HG03342 (cell line): ENCODE results near the gene GRAMD2B.
"Not testable (repeated sequence)": the region's sequence is repeated elsewhere in the genome, so short reads cannot be mapped to it uniquely, and the experiment has no call there.

Source experiments
- ATAC-seq: cut with Tn5 transposase; IDR thresholded peaks from one replicate; pipeline ENCODE4 v1.9.1; 2021; ENCODE audit warnings: mild to moderate bottlenecking, moderate library complexity; ENCODE audit not compliant: unreplicated experiment

Gene GRAMD2B, protein sequence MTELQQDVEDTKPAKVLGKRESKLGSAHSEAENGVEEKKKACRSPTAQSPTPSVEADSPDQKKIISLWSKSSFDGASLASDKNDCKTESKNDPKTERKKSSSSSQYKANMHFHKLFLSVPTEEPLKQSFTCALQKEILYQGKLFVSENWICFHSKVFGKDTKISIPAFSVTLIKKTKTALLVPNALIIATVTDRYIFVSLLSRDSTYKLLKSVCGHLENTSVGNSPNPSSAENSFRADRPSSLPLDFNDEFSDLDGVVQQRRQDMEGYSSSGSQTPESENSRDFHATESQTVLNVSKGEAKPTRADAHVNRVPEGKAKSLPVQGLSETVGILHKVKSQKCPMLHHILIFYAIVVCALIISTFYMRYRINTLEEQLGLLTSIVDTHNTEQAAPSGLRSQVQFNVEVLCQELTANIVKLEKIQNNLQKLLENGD

DNA sequence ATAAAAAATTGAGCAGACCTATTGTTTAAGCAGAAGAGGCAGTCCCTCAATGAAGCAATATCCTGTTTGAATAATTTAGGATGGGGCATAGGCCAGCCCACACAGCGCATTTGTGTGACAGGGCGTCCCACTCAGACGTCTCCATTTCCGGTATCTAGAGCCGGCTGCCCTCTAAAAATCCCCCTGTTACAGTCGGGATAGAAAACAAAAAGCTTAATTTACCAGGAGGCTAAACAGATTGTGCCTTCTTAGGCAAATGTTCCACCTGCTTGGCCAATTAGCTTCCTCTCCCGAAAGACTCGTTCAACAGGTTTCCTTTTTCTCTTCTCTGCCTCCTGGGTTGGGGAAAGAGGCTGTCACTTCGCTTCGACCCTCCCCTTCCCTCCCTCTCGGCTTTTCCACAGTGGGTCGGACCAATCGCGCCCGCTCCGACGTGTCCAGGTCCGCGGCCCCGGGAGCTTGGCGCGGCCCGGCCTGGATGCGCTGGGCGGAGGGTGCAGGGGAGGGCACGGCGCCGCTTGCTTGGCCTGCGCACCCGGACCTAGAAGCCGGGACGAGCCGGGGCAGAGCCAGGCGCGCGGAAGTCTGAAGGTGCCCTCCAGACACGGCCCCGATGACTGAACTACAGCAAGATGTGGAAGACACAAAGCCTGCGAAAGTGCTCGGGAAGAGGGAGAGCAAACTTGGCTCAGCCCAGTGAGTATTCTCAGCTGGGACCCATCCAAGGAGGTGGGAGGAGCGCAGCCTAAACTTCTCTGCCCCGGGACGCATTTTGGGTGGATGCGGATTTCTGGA lies at the start of gene GRAMD2B:
Gene GRAMD2B (plus strand): TSS at position 416 of the 795 bp plus-strand sequence. CDS start 198 bp downstream, at position 614.
- peak; percentile 89 for ATAC-seq

DNA sequence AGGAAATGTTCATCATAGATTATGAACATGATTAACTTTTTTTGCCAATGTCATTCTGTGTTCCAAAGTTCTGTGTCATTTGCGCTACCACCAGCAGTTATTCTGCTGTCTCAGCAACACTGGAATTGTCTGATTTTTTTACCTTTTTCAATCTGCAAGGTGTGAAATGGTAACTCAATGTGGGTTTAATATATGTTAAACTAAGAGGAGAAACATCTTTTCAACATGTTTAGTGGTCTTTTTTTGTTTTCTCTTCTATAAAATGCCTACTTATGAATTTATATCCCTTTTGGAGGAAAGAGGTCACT lies 49.1 kb upstream of the GRAMD2B start:
- no peak for ATAC-seq

GRCh38 chr5:126376443-126376842 lies 46.8 kb upstream of the GRAMD2B start:
- ATAC-seq: no peak

- ATAC-seq: no peak
Measured at GRCh38 chr5:126377424-126377823, 45.8 kb upstream of the GRAMD2B start.

- ATAC-seq: not testable (repeated sequence)
Measured at GRCh38 chr5:126380316-126380715, 42.9 kb upstream of the GRAMD2B start.

DNA sequence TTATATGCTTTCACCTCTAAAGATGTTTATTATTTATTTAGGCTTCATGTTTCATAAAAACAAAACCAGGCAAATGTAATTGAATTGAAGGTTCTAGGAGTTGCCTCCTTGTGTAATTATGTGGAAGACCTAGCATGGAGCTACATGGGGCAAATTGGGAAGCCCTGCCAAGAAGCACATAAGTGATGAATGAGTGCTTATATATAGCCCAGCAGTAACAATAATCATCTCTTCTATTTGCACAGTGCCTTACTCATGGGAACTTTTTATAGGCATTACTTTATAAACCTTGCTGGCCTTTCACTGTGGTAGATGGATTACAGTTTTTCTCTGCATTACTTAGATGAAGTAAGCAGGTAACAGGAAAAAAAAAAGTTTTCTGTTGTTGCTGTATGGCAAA lies 40.0 kb upstream of the GRAMD2B start:
- ATAC-seq: no peak

DNA sequence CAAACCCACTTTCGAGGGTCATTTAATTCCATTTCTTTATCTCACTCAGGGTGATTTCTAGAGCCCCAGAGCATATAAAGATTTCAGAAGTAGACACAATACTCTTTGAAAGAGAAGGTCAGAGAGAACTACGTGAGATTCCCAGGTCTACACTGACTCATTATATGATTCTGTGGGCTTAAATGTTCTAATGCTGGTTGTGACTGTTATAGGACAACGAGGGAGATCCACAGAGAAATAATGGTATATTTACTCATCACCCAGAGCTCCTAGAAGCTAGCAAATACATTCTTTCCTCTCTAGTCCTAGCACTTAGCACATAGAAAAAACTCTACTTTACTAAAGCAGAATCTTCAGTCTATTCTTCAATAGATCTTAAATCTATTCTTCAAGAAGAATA lies 39.4 kb upstream of the GRAMD2B start:
- no peak for ATAC-seq

DNA sequence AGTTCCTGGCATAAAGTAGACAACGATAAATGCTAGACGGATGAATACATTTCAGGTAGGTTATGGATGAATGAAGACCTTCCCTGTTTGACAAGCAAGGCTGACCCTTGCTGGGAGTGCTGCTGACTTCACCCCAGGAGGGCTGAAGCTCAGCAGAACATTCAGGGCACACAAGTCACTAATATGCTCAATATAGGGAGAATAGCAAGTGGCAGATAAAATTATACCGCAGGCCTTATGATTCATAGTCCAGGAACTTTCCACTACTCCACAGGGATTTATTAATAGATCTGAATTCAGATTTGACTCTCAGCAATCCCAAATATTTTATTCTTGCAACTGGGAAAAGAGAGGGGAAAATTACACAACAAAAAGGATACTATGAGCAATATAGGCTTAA lies 38.2 kb upstream of the GRAMD2B start:
- ATAC-seq: no peak

DNA sequence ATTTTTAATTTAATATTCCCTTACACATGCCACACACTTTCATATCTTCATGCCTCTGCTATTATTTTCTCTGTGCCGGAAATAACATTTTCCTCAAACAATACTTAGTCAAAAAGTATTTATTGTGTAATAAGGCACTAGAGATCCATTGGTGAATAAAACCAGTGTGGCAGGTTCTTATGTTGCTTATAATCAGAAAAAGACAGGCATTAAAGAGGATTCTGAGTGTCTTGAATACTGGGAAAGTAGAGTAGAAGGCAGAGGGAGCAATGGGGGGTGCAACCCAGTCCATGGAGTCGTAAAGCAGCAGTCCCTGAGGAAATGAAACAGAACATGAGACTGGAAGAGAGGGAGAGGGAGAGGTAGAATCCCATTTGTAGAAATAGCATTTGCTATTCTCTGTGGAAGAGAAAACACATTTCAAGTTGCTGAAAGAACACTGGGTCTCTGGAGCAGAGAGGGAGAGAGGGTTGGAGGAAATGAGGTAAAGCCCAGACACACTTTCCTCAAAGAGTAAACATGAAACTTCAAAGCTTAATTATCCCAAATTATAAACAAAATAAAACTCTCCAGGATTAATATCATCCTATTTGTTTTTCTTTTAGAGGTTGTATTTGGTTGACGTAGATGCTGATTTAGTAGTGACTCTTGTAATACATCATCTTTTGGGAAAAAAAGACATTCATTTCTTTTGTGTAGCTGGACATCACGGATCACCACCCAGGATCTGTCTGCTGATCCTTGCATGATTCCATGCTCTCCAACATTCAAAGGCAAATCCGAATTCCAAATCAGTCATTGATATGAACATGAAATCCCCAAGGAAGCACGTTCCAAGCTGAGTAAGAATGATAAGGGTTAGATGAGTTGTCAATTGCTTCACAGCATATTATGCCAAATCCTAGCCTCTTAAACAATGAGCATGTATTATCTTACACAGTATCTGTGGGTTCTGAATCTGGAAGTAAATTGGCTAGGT lies 37.4 kb upstream of the GRAMD2B start:
- no peak for ATAC-seq

DNA sequence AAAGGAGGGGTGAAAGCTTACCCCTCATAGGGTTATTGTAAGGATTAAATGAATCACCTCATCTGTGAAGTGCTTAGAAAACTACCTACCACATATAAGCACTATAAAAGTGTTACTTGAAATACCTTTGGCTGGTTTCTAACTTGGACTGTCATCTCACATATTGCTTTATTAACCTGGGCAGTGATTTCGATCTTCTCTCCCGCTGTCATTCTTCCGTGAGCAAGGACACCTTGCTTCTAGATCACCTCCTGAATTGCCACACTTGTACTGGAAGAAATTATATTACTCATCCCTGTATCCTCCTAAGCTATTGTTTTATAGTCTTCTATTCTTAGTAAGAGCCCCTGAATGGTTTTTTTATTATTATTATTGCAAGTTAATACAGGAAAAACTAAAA lies 34.0 kb upstream of the GRAMD2B start:
- ATAC-seq: no peak

- no peak for ATAC-seq
Measured at GRCh38 chr5:126390051-126390450, 33.2 kb upstream of the GRAMD2B start.

- no peak for ATAC-seq
Measured at GRCh38 chr5:126391386-126391785, 31.8 kb upstream of the GRAMD2B start.

- no peak for ATAC-seq
Measured at GRCh38 chr5:126394211-126394788, 28.9 kb upstream of the GRAMD2B start.

- ATAC-seq: no peak
Measured at GRCh38 chr5:126395198-126395597, 28.0 kb upstream of the GRAMD2B start.

DNA sequence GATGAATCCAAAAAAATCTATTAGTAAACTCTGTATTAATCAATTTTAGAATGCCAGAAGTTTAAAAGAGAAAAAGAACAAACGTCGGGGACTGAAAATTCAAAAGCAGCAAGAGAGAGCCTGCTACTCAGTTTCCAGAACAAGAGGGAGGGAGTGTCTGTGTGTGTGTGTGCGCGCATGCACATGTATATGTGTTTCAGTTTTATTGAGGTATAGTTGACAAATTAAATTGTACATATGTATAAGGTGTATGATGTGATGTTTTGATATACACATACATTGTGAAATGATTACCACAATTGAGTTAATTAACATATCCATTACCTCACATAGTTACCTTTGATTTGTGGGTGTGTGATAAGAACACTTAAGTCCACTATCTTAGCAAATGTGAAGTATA lies 27.6 kb upstream of the GRAMD2B start:
- ATAC-seq: no peak

DNA sequence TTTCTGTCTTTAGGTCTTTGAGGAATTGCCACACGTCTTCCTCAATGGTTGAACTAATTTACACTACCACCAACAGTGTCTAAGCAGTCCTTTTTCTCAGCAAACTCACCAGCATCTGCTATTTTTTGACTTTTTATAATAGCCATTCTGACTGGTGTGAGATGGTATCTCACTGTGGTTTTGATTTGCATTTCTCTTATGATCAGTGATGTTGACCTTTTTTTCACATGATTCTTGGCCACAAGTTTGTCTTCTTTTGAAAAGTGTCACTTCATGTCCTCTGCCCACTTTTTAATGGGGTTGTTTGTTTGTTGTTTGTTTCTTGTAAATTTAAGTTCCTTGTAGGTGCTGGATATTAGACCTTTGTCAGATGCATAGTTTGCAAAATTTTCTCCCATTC lies 26.5 kb upstream of the GRAMD2B start:
- ATAC-seq: not testable (repeated sequence)

GRCh38 chr5:126398791-126399190 lies 24.4 kb upstream of the GRAMD2B start:
- ATAC-seq: no peak

DNA sequence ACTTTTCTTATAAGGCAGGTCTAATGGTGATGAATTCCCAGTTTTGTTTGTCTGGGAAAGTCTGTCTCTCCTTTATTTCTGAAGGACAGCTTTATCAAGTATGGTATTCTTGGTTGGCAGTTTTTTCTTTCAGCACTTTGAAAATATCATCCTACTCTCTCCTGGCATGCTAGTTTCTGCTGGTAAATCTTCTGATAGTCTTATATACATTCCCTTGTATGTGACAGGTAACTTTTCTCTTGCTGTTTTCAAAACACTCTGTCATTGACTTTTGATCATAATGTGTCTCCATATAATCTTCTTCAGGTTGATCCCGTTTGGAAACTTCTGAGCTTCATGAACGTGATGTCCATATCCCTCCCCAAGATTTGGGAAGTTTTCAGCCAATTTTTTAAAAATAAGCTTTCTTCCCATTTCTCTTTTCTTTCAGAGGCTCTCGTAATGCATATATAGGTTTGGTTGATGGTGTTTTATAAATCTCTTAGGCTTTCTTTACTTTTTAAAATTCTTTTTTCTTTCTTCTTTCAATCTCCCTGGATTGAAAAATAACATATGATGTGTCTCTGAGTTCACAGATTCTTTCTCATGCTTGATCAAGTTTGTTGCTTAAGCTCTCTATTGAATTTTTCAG lies 22.5 kb upstream of the GRAMD2B start:
- ATAC-seq: no peak

- no peak for ATAC-seq
Measured at GRCh38 chr5:126402621-126403555, 20.3 kb upstream of the GRAMD2B start.
